Right atrium auricular region (tissue), 2 donors: ENCODE measurements around the gene GNG10. TPM values are rescaled to one million over a fixed set of nuclear protein-coding genes. Genes with fewer than 3 reads are reported as not detected.
"Not testable (repeated sequence)": the region's sequence is repeated elsewhere in the genome, so short reads cannot be mapped to it uniquely, and the experiment has no call there.

ENCODE experiments used
- DNase-seq: peaks from one replicate; pipeline ENCODE4 v3.0.0-alpha.2; 2019; ENCODE audit warnings: low spot score
- H3K27ac ChIP-seq, 2 donors: fragments of 200-600 bp; sonication (generic); 1 replicate in 1 of 2; 2 replicates in 1 of 2; pipeline ENCODE4 v1.5.1; 2016 to 2019
- H3K27me3 ChIP-seq, 2 donors: fragments of 200-600 bp; sonication (generic); one replicate each; pipeline versions ENCODE4 v1.5.1 to v1.6.0; 2017 to 2019
- H3K36me3 ChIP-seq: fragments of 200-600 bp; sonication (generic); one replicate; pipeline ENCODE4 v1.5.1; 2016
- H3K4me1 ChIP-seq, 2 donors: fragments of 200-600 bp; sonication (generic); one replicate each; pipeline versions ENCODE4 v1.5.1 to v1.6.0; 2017 to 2019
- H3K4me3 ChIP-seq, 2 donors: fragments of 200-600 bp; sonication (generic); 1 replicate in 1 of 2; 2 replicates in 1 of 2; pipeline ENCODE4 v1.5.1; 2017 to 2019; ENCODE audit warnings: mild to moderate bottlenecking in 1 of 2, moderate library complexity in 1 of 2
- H3K9me3 ChIP-seq, 2 donors: fragments of 200-600 bp; sonication (generic); one replicate each; pipeline ENCODE4 v1.5.1; 2019
- CTCF ChIP-seq, 2 donors: fragments of 200-600 bp; sonication (generic); IDR thresholded peaks; one replicate each; pipeline ENCODE4 v1.5.1; 2019; ENCODE audit warnings: antibody characterized with exemption in 2 of 2
- total RNA-seq, 2 donors: library from RNA; depleted of rRNA; stranded (reverse); fragments of >200 nt; gene quantifications; one replicate each; pipeline ENCODE4 v1.1.0, GENCODE V29; 2016

The GNG10 gene
- 10 to 100 TPM; 44.5 to 45.1 TPM for total RNA-seq

GRCh38 chr9:111661150-111661801 lies at the start of gene GNG10:
TSS of gene GNG10 (plus strand) at chr9:111661605. CDS start at chr9:111661635, 30 bp downstream.
- Histone ChIP-seq H3K36me3 (no peaks in the 10 kb centered on the region), H3K27me3 (no peaks in the 10 kb centered on the region), H3K27ac (peak within 1 kb of the TSS; percentile 74 to 81), H3K9me3 (no peaks in the 10 kb centered on the region), H3K4me3 (peak within 1 kb of the TSS; percentile 71 to 73), H3K4me1 (peaks cover 0 to 15% of the 10 kb centered on the region in 2 donors)
- DNase-seq: no peak
- TF ChIP-seq CTCF (IDR thresholded peaks at IDR 0.05): no peak

- Histone ChIP-seq H3K4me3 (no peak overlapping the region), H3K27ac (no peak overlapping the region), H3K27me3 (no peaks in the 10 kb centered on the region), H3K9me3 (no peaks in the 10 kb centered on the region), H3K36me3 (no peaks in the 10 kb centered on the region), H3K4me1 (no peaks in the 10 kb centered on the region)
- TF ChIP-seq CTCF (IDR thresholded peaks at IDR 0.05): no peak
- DNase-seq: no peak
Observed at GRCh38 chr9:111613436-111614040, 47.9 kb upstream of the GNG10 start.

- no peaks in the 10 kb centered on the region for H3K36me3 ChIP-seq
- H3K4me1 ChIP-seq: no peaks in the 10 kb centered on the region
- H3K4me3 ChIP-seq: no peak overlapping the region
- no peak for TF ChIP-seq CTCF (IDR thresholded peaks at IDR 0.05)
- DNase-seq: no peak
- H3K27ac ChIP-seq: no peak overlapping the region
- H3K27me3 ChIP-seq: no peaks in the 10 kb centered on the region
- no peaks in the 10 kb centered on the region for H3K9me3 ChIP-seq
Observed at GRCh38 chr9:111615928-111616327, 45.5 kb upstream of the GNG10 start.

GRCh38 chr9:111617349-111617748 lies 44.1 kb upstream of the GNG10 start:
- H3K36me3 ChIP-seq, H3K27ac ChIP-seq, H3K4me1 ChIP-seq, H3K27me3 ChIP-seq, H3K4me3 ChIP-seq, DNase-seq, H3K9me3 ChIP-seq: not testable (repeated sequence)

- no peak overlapping the region for H3K27ac ChIP-seq
- H3K4me1 ChIP-seq: no peaks in the 10 kb centered on the region
- H3K9me3 ChIP-seq: no peaks in the 10 kb centered on the region
- no peak overlapping the region for H3K4me3 ChIP-seq
- H3K36me3 ChIP-seq: no peaks in the 10 kb centered on the region
- no peak for DNase-seq
- H3K27me3 ChIP-seq: no peaks in the 10 kb centered on the region
- TF ChIP-seq CTCF (IDR thresholded peaks at IDR 0.05): peak; percentile 46 to 95
Observed at GRCh38 chr9:111621895-111622480, 39.4 kb upstream of the GNG10 start.

- Histone ChIP-seq H3K9me3 (no peaks in the 10 kb centered on the region), H3K4me3 (no peak overlapping the region), H3K27ac (no peak overlapping the region), H3K27me3 (no peaks in the 10 kb centered on the region), H3K36me3 (no peaks in the 10 kb centered on the region), H3K4me1 (no peaks in the 10 kb centered on the region)
- DNase-seq: peak; percentile 66
- no peak for TF ChIP-seq CTCF (IDR thresholded peaks at IDR 0.05)
Observed at GRCh38 chr9:111622626-111623025, 38.8 kb upstream of the GNG10 start.
